Lower lobe of right lung (tissue), 2 donors: ENCODE data around the gene HPCAL1. TPM values are rescaled to one million over a fixed set of nuclear protein-coding genes. Genes with fewer than 3 reads are reported as not detected.
A peak's percentile ranks its signal among the peaks of the same experiment; 100 is the strongest.

Experiments used
- ATAC-seq, 2 donors: fragments of 200-7000 bp; cut with Tn5 transposase; one replicate each; pipeline ENCODE4 v1.9.1; 2020 to 2022; ENCODE audit warnings: mild to moderate bottlenecking in 2 of 2, moderate library complexity in 2 of 2
- DNase-seq: peaks from one replicate; pipeline ENCODE4 v3.0.0-alpha.2; 2020
- H3K27ac ChIP-seq: fragments of 200-600 bp; one replicate; pipeline ENCODE4 v1.8.0; 2022
- H3K27me3 ChIP-seq: fragments of 200-600 bp; one replicate; pipeline ENCODE4 v1.8.0; 2022; ENCODE audit warnings: low read depth
- H3K36me3 ChIP-seq: fragments of 200-600 bp; one replicate; pipeline ENCODE4 v1.8.0; 2022; ENCODE audit warnings: mild to moderate bottlenecking
- H3K4me1 ChIP-seq: fragments of 200-600 bp; one replicate; pipeline ENCODE4 v1.8.0; 2022
- H3K4me3 ChIP-seq: fragments of 200-600 bp; one replicate; pipeline ENCODE4 v1.8.0; 2022; ENCODE audit warnings: mild to moderate bottlenecking
- H3K9me3 ChIP-seq: fragments of 200-600 bp; one replicate; pipeline ENCODE4 v1.8.0; 2022
- intact Hi-C: fragments of 100-400 bp; cut with DNase I; formaldehyde crosslinking; loops from one replicate; pipeline ENCODE4 v1.11.0; 2022
- total RNA-seq: library from RNA; stranded (reverse); fragmentation: NEBNext Ultra II Directional; extraction: Animal tissue kit (Norgen Biotek cat#: 25700); gene quantifications from one replicate; pipeline ENCODE4 v1.2.1, GENCODE V29; 2021
- TF ChIP-seq, protein P1 (sequence below): fragments of 200-600 bp; IDR thresholded peaks from one replicate; pipeline ENCODE4 v1.8.0; 2022; ENCODE audit warnings: antibody characterized with exemption, mild to moderate bottlenecking
- donor health status: DM: no; HTN: yes; CAD: no; lungs with severe emphysema.

Gene HPCAL1
- total RNA-seq, 1 donor from 2014 or later = 132 TPM

DNA sequence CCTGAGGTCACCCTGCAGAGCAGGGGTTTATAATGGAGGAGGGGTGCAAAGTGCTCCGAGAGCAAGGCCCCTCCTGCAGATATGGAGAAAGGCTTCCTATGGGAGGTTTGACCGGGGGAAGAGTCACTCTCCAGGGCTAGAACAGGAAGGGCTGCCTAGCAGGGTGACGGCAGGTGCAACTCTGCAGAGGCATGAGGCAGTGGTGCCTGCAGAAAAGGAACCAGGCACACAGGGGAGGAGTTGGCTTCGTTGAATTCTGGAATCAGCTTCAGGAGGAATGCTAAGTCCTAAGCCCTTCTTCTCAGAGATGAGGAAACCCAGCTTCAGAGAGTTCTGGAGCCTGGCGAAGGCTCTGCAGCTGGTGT is 17.5 kb upstream of the HPCAL1 start:
- DNase-seq (no peak), ATAC-seq (no peak)
- Histone ChIP-seq H3K27me3 (no peaks in the 10 kb centered on the region), H3K27ac (peak overlapping the region; percentile 71), H3K4me3 (no peak overlapping the region), H3K4me1 (peaks cover 32% of the 10 kb centered on the region), H3K36me3 (no peaks in the 10 kb centered on the region), H3K9me3 (no peaks in the 10 kb centered on the region)
- TF ChIP-seq, protein P1, sequence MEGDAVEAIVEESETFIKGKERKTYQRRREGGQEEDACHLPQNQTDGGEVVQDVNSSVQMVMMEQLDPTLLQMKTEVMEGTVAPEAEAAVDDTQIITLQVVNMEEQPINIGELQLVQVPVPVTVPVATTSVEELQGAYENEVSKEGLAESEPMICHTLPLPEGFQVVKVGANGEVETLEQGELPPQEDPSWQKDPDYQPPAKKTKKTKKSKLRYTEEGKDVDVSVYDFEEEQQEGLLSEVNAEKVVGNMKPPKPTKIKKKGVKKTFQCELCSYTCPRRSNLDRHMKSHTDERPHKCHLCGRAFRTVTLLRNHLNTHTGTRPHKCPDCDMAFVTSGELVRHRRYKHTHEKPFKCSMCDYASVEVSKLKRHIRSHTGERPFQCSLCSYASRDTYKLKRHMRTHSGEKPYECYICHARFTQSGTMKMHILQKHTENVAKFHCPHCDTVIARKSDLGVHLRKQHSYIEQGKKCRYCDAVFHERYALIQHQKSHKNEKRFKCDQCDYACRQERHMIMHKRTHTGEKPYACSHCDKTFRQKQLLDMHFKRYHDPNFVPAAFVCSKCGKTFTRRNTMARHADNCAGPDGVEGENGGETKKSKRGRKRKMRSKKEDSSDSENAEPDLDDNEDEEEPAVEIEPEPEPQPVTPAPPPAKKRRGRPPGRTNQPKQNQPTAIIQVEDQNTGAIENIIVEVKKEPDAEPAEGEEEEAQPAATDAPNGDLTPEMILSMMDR = no peak
- intact Hi-C loops = no loop called here

- Histone ChIP-seq H3K4me1 (peaks cover 32% of the 10 kb centered on the region), H3K4me3 (no peak overlapping the region), H3K27ac (peak overlapping the region; percentile 71), H3K27me3 (no peaks in the 10 kb centered on the region), H3K36me3 (no peaks in the 10 kb centered on the region), H3K9me3 (no peaks in the 10 kb centered on the region)
- intact Hi-C loops = no loop called here
- ATAC-seq (peak; percentile 86 to 89), DNase-seq (peak; percentile 89)
- TF ChIP-seq, protein P1 = no peak
Measured at GRCh38 chr2:10285556-10286198, 17.0 kb upstream of the HPCAL1 start.

GRCh38 chr2:10286216-10287037 is 16.3 kb upstream of the HPCAL1 start:
- H3K4me1 ChIP-seq = peaks cover 32% of the 10 kb centered on the region
- DNase-seq (peak; percentile 82), ATAC-seq (peak; percentile 75 to 78)
- TF ChIP-seq, protein P1 = no peak
- peak overlapping the region; percentile 71 for H3K27ac ChIP-seq
- H3K4me3 ChIP-seq = no peak overlapping the region
- H3K36me3 ChIP-seq = no peaks in the 10 kb centered on the region
- intact Hi-C loops = no loop called here
- H3K9me3 ChIP-seq = no peaks in the 10 kb centered on the region
- H3K27me3 ChIP-seq = no peaks in the 10 kb centered on the region

DNA sequence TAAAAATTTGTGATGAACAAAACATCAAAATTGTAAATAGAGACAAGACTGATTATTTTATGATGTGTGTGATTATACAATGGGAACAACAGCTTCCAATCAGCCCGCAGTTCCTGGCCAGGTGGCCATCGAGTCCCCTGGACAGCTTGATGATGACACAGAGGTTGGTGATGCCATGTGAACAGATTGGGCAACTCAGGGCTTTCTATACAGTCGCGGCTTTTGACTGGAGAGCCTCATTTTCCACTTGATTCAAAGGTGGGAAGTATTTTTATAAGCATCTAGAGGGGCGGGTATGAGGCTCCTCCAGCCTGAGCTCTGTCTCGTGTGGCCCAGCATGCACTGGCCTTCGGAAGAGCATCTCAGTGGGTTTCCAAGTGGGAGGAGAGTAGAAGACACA is 14.9 kb upstream of the HPCAL1 start:
- Histone ChIP-seq H3K27me3 (no peaks in the 10 kb centered on the region), H3K9me3 (no peaks in the 10 kb centered on the region), H3K36me3 (no peaks in the 10 kb centered on the region), H3K27ac (no peak overlapping the region), H3K4me1 (peaks cover 27% of the 10 kb centered on the region), H3K4me3 (no peak overlapping the region)
- TF ChIP-seq, protein P1 = no peak
- no peak for ATAC-seq
- intact Hi-C loops = no loop called here
- no peak for DNase-seq

GRCh38 chr2:10288606-10289005 is 14.1 kb upstream of the HPCAL1 start:
- no peak for DNase-seq
- no peak for ATAC-seq
- H3K36me3 ChIP-seq = no peaks in the 10 kb centered on the region
- intact Hi-C loops = no loop called here
- TF ChIP-seq, protein P1 = no peak
- peaks cover 22% of the 10 kb centered on the region for H3K4me1 ChIP-seq
- H3K27ac ChIP-seq = no peak overlapping the region
- H3K9me3 ChIP-seq = no peaks in the 10 kb centered on the region
- no peak overlapping the region for H3K4me3 ChIP-seq
- no peaks in the 10 kb centered on the region for H3K27me3 ChIP-seq
